KOPT-K1 (cell line): ENCODE results near the gene GFY.
A peak's percentile ranks its signal among the peaks of the same experiment; 100 is the strongest.
"Not testable (repeated sequence)": the region's sequence is repeated elsewhere in the genome, so short reads cannot be mapped to it uniquely, and the experiment has no call there.

Experiments used
- H3K27ac ChIP-seq: fragments of 200-600 bp; sonication (generic); 2 replicates; pipeline ENCODE4 v1.5.1; 2016; ENCODE audit warnings: antibody characterized with exemption, mild to moderate bottlenecking, low read depth, low read length; ENCODE audit not compliant: poor library complexity, severe bottlenecking
- H3K36me3 ChIP-seq: fragments of 200-600 bp; sonication (generic); 2 replicates; pipeline ENCODE4 v1.5.1; 2017; ENCODE audit warnings: antibody characterized with exemption, mild to moderate bottlenecking, low read length, moderate library complexity; ENCODE audit not compliant: insufficient read depth
- H3K9me3 ChIP-seq: fragments of 200-600 bp; sonication (generic); 2 replicates; pipeline ENCODE4 v1.5.1; 2017; ENCODE audit warnings: antibody characterized with exemption, low read length, mild to moderate bottlenecking; ENCODE audit not compliant: insufficient read depth, poor library complexity, severe bottlenecking

GFY gene

DNA sequence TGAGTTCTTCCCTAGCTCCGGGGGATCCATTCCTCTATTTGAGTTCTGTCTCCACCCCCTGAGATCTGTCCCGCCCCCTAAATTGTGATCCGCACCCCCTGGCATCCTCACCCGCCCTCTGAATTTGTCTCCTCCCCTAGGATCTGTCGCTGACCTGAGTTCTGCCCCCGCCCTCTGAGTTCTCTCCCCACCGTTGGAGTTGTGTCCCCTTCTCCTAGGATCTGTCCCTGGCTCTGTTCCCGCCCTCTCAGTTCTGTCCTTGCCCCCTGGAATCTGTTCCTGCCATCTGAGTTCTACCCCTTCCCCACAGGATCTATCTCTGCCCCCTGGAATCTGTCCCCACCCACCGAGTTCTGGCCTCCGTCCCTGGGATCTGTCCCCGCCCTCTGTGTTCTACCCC, 17.2 kb downstream of the GFY start:
- H3K36me3 ChIP-seq = peaks cover 16% of the 10 kb centered on the region
- no peak overlapping the region for H3K27ac ChIP-seq
- H3K9me3 ChIP-seq = no peaks in the 10 kb centered on the region

- Histone ChIP-seq H3K36me3 (peaks cover 21% of the 10 kb centered on the region), H3K27ac (peak overlapping the region; percentile 36), H3K9me3 (no peaks in the 10 kb centered on the region)
Measured at GRCh38 chr19:49442771-49443365, 17.7 kb downstream of the GFY start.

- peaks cover 28% of the 10 kb centered on the region for H3K36me3 ChIP-seq
- H3K9me3 ChIP-seq = no peaks in the 10 kb centered on the region
- H3K27ac ChIP-seq = peak overlapping the region; percentile 36
Measured at GRCh38 chr19:49443366-49444099, 18.3 kb downstream of the GFY start.

DNA sequence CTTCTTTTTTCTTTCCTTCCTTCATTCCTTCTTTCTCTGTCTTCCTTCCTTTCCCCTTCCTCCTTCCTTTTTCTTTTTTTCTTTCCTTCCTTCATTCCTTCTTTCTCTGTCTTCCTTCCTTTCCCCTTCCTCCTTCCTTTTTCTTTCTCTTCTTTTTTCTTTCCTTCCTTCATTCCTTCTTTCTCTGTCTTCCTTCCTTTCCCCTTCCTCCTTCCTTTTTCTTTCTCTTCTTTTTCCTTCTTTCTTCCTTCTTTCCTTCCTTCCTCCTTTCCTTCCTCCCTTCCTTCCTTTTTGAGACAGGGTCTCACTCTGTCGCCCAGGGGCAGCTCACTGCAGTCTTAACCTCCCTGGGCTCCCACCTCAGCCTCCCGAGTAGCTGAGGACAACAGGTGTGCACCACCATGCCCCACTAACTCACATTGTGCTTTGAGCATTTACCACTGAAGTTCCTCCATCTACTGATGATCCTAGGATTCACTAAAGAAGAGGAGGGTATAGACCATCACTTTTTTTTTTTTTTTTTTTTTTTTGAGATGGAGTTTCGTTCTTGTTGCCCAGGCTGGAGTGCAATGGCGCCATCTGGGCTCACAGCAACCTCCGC, 19.0 kb downstream of the GFY start:
- not testable (repeated sequence) for H3K9me3 ChIP-seq, H3K27ac ChIP-seq
- H3K36me3 ChIP-seq = peaks cover 34% of the 10 kb centered on the region

GRCh38 chr19:49445997-49446396, 20.8 kb downstream of the GFY start:
- no peak overlapping the region for H3K27ac ChIP-seq
- H3K36me3 ChIP-seq = peaks cover 49% of the 10 kb centered on the region
- H3K9me3 ChIP-seq = no peaks in the 10 kb centered on the region

GRCh38 chr19:49447485-49448431, 22.6 kb downstream of the GFY start:
- H3K27ac ChIP-seq = no peak overlapping the region
- peaks cover 49% of the 10 kb centered on the region for H3K36me3 ChIP-seq
- no peaks in the 10 kb centered on the region for H3K9me3 ChIP-seq

- Histone ChIP-seq H3K27ac (no peak overlapping the region), H3K9me3 (no peaks in the 10 kb centered on the region), H3K36me3 (peaks cover 49% of the 10 kb centered on the region)
Measured at GRCh38 chr19:49448432-49448786, 23.2 kb downstream of the GFY start.

DNA sequence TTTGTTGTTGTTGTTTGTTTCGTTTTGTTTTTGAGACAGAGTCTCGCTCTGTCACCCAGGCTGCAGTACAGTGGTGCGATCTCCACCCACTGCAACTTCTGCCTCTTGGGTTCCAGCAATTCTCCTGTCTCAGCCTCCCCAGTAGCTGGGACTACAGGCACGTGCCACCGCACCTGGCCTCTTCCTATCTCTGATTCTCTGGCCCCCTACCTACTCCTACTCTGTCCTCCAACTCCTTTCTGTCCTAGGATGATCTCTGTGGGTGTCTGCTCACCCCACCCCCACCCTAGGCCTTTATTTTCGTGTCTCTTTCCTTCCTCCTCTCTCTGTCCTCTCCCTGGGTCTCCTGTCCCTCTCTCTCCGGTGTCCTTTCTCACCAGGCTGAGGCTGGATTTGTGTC, 25.2 kb downstream of the GFY start:
- no peaks in the 10 kb centered on the region for H3K9me3 ChIP-seq
- peaks cover 49% of the 10 kb centered on the region for H3K36me3 ChIP-seq
- H3K27ac ChIP-seq = peak overlapping the region; percentile 99

DNA sequence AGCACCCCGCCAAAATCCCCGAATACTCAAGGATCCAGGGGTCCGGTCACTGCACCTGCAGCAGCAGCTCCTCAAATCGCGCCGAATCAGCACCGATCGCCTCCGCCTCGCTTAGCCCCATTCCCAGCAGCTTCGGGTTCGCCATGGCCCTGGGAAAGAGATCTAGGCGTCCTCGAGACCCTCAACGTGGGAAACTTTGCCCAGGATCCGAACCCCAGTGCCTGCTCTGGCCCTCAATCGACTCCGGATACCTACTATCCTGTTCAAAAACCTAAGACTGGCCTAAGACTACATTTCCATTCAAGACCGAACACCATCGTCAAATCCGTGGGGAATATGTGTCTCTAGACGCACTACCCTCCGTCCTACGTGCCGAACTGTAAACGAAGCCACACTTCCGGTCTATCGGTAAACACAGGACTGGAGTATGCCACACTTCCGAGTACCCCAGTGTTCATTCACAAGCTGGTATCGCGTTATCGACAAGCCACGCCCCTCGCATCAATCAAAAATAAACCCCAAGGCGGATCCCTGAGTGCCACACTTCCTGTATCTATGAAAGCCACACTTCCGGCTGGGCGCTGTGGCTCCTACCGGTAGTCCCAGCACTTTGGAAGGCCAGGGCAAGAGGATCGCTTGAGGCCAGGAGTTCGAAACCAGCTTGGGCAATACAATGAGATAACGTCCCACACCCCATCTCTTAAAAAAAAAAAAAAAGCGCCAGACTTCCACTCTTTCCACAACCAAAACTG, 26.4 kb downstream of the GFY start, which contains the start of gene PIH1D1:
Gene PIH1D1, minus strand, starts transcription at position 385 of the 752 bp plus-strand sequence. Its CDS starts 240 bp downstream, at position 145.
- H3K9me3 ChIP-seq = no peaks in the 10 kb centered on the region
- H3K27ac ChIP-seq = peak within 1 kb of the TSS; percentile 99
- peaks cover 44% of the 10 kb centered on the region for H3K36me3 ChIP-seq

DNA sequence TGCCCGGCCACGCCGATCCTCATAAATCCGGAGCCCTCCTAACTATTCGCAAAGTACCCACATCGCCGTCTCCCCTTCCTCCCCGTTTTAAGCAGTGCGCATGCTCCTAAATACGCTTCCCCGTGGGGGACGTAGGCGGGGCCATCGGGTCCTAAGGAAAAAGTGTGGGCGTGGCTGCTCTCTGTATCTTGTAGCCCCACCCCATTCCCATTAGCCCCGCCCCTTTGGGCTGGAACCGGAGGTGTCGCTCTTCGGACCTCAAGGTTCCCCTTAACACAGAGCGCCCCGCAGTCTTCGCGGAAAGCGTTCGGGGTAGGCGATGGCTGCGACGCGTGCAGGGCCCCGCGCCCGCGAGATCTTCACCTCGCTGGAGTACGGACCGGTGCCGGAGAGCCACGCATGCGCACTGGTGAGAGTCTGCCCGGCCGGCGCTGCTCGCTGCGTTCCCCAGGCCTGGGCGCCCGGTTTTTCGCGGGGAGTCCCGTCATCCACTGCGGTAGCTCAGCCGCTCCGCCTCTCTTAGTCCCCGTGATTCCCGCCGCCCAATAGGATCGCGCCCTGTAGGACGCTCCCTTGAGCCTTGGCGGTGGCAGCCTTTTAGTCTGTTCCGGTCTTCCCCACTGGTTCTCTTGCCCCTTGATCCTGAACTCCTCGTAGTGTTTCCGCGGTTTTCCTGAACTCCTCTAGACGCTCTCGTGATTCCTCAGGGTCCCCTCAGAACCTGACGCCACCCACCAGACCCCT, 28.0 kb downstream of the GFY start, which contains the start of gene ALDH16A1:
Gene ALDH16A1, plus strand, starts transcription at position 213 of the 744 bp plus-strand sequence. Its CDS starts 107 bp downstream, at position 320.
- H3K36me3 ChIP-seq = peaks cover 32% of the 10 kb centered on the region
- H3K9me3 ChIP-seq = no peaks in the 10 kb centered on the region
- peak within 1 kb of the TSS; percentile 99 for H3K27ac ChIP-seq

- peak overlapping the region; percentile 99 for H3K27ac ChIP-seq
- no peaks in the 10 kb centered on the region for H3K9me3 ChIP-seq
- peaks cover 27% of the 10 kb centered on the region for H3K36me3 ChIP-seq
Measured at GRCh38 chr19:49453757-49454240, 28.6 kb downstream of the GFY start.

- H3K9me3 ChIP-seq = no peaks in the 10 kb centered on the region
- peaks cover 28% of the 10 kb centered on the region for H3K36me3 ChIP-seq
- H3K27ac ChIP-seq = no peak overlapping the region
Measured at GRCh38 chr19:49455773-49456172, 30.6 kb downstream of the GFY start.

GRCh38 chr19:49456326-49456725, 31.1 kb downstream of the GFY start:
- Histone ChIP-seq H3K27ac (no peak overlapping the region), H3K9me3 (no peaks in the 10 kb centered on the region), H3K36me3 (peaks cover 29% of the 10 kb centered on the region)
